Stimulated activated CD8-positive, alpha-beta memory T cell treated with anti-CD3 and anti-CD28 coated beads, Interleukin-4, amount 100 ng/mL, for 24 hours (primary cell): Measurements from ENCODE around the gene HRK.

Experiments used
- DNase-seq: peaks from one replicate; pipeline ENCODE4 v3.0.0-alpha.2; 2020; ENCODE audit warnings: low read depth

Gene HRK

GRCh38 chr12:116867523-116867922 lies 13.7 kb downstream of the HRK start:
- DNase-seq: no peak

- no peak for DNase-seq
Observed at GRCh38 chr12:116864371-116865160, 16.7 kb downstream of the HRK start.

GRCh38 chr12:116863275-116863767 lies 17.9 kb downstream of the HRK start:
- DNase-seq: no peak

GRCh38 chr12:116862167-116862566 lies 19.1 kb downstream of the HRK start:
- DNase-seq: no peak

GRCh38 chr12:116861320-116861719 lies 19.9 kb downstream of the HRK start:
- no peak for DNase-seq

- no peak for DNase-seq
Observed at GRCh38 chr12:116860263-116860662, 21.0 kb downstream of the HRK start.

- DNase-seq: no peak
Observed at GRCh38 chr12:116859079-116859478, 22.2 kb downstream of the HRK start.

- DNase-seq: no peak
Observed at GRCh38 chr12:116856729-116857128, 24.5 kb downstream of the HRK start.

GRCh38 chr12:116855744-116856470 lies 25.3 kb downstream of the HRK start:
- no peak for DNase-seq

- DNase-seq: no peak
Observed at GRCh38 chr12:116853507-116853906, 27.7 kb downstream of the HRK start.

- DNase-seq: no peak
Observed at GRCh38 chr12:116852303-116852702, 28.9 kb downstream of the HRK start.

- no peak for DNase-seq
Observed at GRCh38 chr12:116849216-116849615, 32.0 kb downstream of the HRK start.

GRCh38 chr12:116843085-116843484 lies 38.2 kb downstream of the HRK start:
- no peak for DNase-seq

GRCh38 chr12:116839287-116839830 lies 41.9 kb downstream of the HRK start:
- no peak for DNase-seq

GRCh38 chr12:116838365-116838764 lies 42.9 kb downstream of the HRK start:
- no peak for DNase-seq

GRCh38 chr12:116837097-116837496 lies 44.1 kb downstream of the HRK start:
- DNase-seq: no peak

GRCh38 chr12:116835484-116835883 lies 45.8 kb downstream of the HRK start:
- DNase-seq: no peak

- no peak for DNase-seq
Observed at GRCh38 chr12:116833474-116833873, 47.8 kb downstream of the HRK start.

GRCh38 chr12:116832353-116832752 lies 48.9 kb downstream of the HRK start:
- no peak for DNase-seq

GRCh38 chr12:116827432-116827831 lies 53.8 kb downstream of the HRK start:
- DNase-seq: no peak

- DNase-seq: no peak
Observed at GRCh38 chr12:116821291-116821690, 60.0 kb downstream of the HRK start.

- DNase-seq: no peak
Observed at GRCh38 chr12:116820064-116820656, 61.1 kb downstream of the HRK start.
